Activated CD4-positive, alpha-beta T cell treated with anti-CD3 and anti-CD28 coated beads, Interleukin-2, Interleukin-6, amounts not matched to agents 100 ng/mL and 50 ng/mL, durations not matched to agents 16 hours and 8 hours (primary cell): Measurements from ENCODE around the gene NCK2.

ENCODE experiments used
- DNase-seq: peaks from one replicate; pipeline ENCODE4 v3.0.0-alpha.2; 2020

The NCK2 gene

GRCh38 chr2:105877945-105878344 lies 133.2 kb downstream of the NCK2 start:
- DNase-seq = no peak

GRCh38 chr2:105879106-105879802 lies 134.5 kb downstream of the NCK2 start:
- no peak for DNase-seq

- no peak for DNase-seq
These were observed 135.1 kb downstream of the NCK2 start for GRCh38 chr2:105879803-105880300.

- DNase-seq = no peak
These were observed 135.9 kb downstream of the NCK2 start for GRCh38 chr2:105880637-105881036.

GRCh38 chr2:105881286-105882136 lies 136.8 kb downstream of the NCK2 start:
- DNase-seq = no peak

GRCh38 chr2:105882341-105882740 lies 137.6 kb downstream of the NCK2 start:
- DNase-seq = no peak

GRCh38 chr2:105882920-105883435 lies 138.3 kb downstream of the NCK2 start:
- DNase-seq = no peak

- DNase-seq = no peak
These were observed 139.4 kb downstream of the NCK2 start for GRCh38 chr2:105883911-105884694.

- DNase-seq = no peak
These were observed 140.7 kb downstream of the NCK2 start for GRCh38 chr2:105885456-105885855.

- DNase-seq = no peak
These were observed 141.3 kb downstream of the NCK2 start for GRCh38 chr2:105886029-105886454.

- no peak for DNase-seq
These were observed 142.0 kb downstream of the NCK2 start for GRCh38 chr2:105886687-105887086.

GRCh38 chr2:105887256-105887655 lies 142.5 kb downstream of the NCK2 start:
- DNase-seq = no peak

- DNase-seq = peak; percentile 58
These were observed 143.9 kb downstream of the NCK2 start for GRCh38 chr2:105888625-105889024.

GRCh38 chr2:105889046-105889445 lies 144.3 kb downstream of the NCK2 start:
- DNase-seq = no peak

- DNase-seq = no peak
These were observed 145.4 kb downstream of the NCK2 start for GRCh38 chr2:105890111-105890510.

- DNase-seq = no peak
These were observed 146.1 kb downstream of the NCK2 start for GRCh38 chr2:105890856-105891255.

- DNase-seq = no peak
These were observed 148.6 kb downstream of the NCK2 start for GRCh38 chr2:105893011-105893995.

GRCh38 chr2:105894327-105894944 lies 149.7 kb downstream of the NCK2 start:
- no peak for DNase-seq

GRCh38 chr2:105895990-105896764 lies 151.5 kb downstream of the NCK2 start:
- no peak for DNase-seq

- no peak for DNase-seq
These were observed 152.1 kb downstream of the NCK2 start for GRCh38 chr2:105896765-105897163.
